NCI-H1105 (cell line): Measurements from ENCODE around the gene GZMH.
A peak's percentile ranks its signal among the peaks of the same experiment; 100 is the strongest.
"Not testable (repeated sequence)": the region's sequence is repeated elsewhere in the genome, so short reads cannot be mapped to it uniquely, and the experiment has no call there.

ENCODE experiments used
- DNase-seq: peaks from one replicate; lab custom pipeline; 2025; lab: John Stamatoyannopoulos, UW

Gene GZMH, protein sequence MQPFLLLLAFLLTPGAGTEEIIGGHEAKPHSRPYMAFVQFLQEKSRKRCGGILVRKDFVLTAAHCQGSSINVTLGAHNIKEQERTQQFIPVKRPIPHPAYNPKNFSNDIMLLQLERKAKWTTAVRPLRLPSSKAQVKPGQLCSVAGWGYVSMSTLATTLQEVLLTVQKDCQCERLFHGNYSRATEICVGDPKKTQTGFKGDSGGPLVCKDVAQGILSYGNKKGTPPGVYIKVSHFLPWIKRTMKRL

DNA sequence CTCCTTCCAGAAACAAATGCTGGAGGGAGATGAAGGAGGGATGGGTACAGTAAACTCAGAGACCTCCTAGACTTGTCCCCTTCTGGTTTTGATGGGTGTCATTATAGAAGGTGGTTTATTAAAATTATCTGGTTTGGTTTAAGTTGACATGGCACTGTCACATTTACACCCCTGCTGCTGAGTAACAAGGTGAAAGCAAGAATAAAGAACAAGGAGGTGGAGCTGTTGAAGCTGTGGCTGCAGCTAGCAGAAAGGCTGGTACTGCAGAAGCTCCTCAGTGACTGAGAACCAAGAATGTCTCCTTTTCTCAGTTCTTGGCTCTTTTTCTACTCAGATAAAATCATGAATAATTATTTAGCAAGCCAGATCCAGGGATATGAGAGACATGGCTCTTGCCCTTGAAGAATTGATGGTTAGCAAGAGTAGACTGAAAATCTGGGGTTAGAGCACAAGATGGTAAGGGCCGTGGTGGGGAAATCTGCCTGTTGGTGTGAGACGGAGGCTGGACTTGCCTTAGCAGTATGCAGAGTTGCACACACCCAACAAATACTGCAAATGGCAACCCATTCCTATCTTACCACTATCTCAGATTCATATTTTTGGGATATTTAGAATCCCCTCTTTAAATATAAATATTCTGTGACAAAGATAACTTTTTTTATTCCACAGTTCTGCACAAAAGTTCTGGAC, at the start of gene GZMH:
GZMH (minus strand) TSS at position 31 of the 690 bp plus-strand sequence. CDS start 72 bp downstream, outside the sequence.
- DNase-seq: no peak

DNA sequence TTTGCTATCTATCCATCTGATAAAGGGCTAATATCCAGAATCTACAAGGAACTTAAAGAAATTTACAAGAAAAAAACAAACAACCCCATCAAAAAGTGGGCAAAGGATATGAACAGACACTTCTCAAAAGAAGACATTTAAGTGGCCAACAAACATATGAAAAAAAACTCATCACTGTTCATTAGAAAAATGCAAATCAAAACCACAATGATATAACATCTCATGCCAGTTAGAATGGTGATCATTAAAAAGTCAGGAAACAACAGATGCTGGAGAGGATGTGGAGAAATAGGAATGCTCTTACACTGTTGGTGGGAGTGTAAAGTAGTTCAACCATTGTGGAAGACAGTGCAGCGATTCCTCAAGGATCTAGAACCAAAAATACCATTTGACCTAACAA, 38.9 kb upstream of the GZMH start:
- not testable (repeated sequence) for DNase-seq

DNA sequence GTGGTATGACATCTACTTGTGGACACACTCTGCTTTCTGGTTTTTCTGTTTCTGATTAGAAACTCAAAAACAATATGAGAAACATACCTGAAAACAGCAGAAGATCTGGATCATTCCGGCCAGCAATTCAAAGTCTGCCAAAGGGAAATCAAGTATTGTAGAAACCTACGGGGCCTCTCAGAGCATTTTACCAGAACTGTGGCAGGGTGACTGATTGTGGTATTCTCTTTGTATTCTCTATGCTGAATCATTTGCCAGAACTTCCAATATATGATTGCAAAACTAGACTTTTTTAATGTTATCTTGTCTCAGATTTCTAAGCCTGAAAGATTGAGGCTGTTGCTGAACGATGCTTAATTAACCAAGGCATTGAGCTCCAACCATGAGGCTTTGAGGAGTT, 30.4 kb upstream of the GZMH start:
- no peak for DNase-seq

DNA sequence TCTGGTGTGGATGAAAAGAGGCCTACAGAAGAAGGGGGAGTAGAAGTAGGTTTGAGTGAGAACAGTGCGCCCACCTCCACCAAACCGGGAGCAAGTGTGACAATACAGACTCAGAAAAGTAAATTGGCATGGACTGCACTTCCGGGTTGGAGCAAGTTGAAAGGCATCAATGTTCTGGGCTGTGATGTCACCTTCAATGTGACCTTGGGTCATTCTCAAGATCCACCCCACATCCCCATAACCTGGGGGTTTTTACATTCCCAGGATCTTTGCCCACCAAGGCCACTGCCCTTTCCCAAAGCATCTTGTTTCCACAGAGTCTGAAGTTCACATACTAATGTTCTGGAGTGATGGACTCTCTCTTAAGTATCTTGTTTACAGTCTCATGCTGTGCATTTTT, 29.8 kb upstream of the GZMH start:
- DNase-seq: no peak

DNA sequence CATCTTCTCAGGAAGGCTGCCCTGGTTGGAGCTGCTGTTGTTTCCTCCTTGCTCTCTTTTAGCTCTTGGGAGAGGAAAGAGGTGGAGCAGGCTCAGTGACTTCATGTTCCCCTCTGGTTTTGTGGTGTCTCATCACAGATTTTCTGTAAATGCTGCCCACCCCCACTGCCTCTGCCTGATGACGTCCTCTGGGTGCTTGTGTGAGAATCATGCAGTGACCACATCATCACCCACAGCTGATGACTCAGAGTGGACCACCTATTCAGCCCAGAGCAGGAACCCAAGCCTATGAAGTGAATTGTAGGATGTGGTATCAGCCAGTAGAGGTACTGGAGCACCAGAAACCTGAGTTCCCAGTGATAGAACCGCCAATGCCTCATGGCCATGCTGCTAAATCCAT, 24.7 kb upstream of the GZMH start, which contains the start of gene GZMB:
GZMB (minus strand) TSS at position 33 of the 400 bp plus-strand sequence; CDS start at position 3, 30 bp downstream.
- DNase-seq: no peak

DNA sequence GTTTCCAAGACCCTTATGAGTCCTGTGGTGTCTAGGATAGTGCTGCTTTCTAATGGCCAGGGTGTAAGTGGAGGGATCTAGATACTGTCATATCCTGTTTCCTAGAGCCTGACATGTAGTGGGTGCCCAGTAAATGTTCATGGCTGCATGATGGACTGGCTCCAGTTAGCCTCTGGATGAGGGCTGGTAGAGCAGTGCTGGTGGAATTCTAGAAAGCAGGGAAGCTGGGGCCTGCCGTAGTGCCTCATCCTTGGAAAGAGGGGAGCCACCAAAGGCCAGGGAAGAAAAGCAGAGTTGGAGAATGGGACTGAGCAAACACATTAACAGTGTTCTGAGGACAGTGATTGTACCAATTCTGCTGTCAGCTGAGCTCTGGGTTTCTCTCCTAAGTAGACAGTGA, 23.9 kb upstream of the GZMH start:
- DNase-seq: no peak

DNA sequence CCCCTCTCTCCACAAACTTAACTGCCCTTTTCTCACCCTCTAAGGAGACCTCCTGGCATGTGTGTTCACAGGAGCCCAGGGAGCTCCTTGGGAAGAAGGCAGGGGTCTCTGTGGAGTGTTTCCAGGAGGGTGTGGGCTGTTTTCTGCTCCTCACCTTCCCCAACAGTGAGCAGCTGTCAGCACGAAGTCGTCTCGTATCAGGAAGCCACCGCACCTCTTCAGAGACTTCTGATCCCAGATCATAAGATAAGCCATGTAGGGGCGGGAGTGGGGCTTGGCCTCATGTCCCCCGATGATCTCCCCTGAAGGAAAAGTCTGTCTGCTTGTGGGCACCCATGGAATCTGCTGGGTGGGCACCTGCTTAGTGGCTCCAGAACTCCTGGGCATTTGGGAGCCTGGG, 23.3 kb upstream of the GZMH start:
- no peak for DNase-seq

DNA sequence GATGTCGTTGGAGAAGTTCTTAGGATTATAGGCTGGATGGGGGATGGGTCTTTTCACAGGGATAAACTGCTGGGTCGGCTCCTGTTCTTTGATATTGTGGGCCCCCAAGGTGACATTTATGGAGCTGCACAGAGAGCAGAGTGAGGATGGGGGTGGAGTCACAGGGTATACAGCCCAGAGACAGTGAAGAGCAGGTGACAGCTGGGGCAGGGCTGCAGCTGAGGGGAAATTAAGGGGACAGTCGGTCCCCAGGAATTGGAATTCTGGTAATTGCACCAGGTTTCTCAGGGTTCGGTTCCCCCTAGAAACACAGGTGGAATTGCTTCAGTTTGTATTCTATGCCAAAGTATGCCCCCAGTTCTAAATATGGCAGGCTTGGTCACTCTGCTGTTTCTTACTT, 22.9 kb upstream of the GZMH start:
- no peak for DNase-seq

DNA sequence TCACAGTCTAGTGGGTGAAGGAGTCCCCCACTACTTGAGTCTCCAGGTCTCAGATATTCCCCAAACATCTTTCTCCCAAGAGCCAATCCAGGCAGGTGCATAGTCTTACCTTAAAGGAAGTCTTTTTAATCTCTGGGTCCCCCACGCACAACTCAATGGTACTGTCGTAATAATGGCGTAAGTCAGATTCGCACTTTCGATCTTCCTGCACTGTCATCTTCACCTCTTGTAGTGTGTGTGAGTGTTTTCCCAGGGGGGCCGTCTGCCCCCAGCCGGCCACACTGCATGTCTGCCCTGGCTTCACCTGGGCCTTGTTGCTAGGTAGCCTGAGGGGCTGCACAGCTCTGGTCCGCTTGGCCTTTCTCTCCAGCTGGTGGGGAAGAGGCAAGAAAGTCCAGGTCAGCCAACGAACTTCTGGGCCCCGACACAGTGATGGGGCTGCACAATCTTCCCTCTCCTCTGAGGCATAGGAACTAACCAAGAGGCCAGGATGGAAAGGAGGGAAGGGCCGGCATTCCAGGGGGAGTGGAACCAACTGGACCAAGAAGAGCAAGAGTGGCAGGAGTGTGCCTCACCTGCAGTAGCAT, 22.4 kb upstream of the GZMH start:
- no peak for DNase-seq

DNA sequence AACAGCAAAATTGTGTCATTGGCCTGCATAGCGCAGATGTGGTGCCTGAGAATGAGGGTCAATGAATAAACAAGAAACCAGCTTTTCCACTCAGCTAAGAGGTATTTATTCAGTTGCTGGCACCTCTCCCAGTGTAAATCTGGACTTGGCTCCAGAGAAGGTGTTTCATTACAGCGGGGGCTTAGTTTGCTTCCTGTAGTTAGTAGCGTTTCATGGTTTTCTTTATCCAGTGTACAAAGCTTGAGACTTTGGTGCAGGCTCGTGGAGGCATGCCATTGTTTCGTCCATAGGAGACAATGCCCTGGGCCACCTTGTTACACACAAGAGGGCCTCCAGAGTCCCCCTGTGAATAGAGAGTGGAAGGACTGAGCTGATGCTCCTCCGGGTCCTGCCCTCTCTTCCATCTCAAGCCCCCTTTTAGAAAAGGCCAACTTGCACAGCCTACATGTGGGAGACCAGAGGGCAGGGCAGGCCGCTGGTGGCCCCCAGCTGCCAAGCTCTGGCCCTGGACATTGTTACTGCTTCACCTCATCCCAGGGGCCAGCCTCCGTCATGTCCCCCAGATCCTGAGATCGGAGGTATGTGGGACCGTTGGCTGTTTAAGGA, 21.5 kb upstream of the GZMH start:
- peak; percentile 82 for DNase-seq

DNA sequence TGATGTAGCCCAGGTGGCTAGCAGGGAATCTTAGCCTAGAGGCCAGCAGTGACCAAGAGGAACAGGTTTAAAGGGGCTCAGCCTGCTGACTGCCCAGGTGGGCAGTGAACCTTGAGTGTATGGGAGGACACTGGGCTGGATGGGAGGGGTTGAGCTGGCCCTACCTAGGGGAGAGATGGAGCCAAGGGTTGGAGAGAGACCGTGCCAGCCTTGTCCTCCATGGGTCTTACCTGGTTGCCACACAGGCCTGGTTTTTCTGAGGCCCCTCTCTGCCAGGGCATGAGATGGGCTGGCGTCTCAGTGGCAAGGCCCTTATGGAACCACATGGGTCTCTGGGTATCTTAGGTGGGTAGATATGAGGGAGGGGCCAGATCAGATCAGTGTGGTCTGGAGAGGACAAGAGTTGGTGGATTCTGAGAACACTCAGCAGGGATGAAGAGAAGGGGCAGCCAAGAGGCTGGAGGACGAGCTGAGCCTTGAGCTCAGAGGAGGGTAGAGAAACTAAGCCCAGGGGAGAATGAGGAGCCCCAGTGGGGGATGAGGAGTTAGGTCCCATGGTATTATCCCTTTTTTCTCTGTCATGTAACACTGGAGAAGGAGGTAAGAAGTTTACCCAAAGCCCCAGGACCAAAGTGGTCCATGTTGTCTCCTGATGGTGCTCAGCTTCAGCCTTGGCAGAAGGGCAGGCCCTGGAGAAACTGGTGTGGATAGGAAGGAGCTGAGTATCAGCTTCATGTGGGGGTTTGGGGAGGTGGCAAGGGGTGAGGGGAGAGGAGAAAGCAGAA, 20.8 kb upstream of the GZMH start:
- no peak for DNase-seq

DNA sequence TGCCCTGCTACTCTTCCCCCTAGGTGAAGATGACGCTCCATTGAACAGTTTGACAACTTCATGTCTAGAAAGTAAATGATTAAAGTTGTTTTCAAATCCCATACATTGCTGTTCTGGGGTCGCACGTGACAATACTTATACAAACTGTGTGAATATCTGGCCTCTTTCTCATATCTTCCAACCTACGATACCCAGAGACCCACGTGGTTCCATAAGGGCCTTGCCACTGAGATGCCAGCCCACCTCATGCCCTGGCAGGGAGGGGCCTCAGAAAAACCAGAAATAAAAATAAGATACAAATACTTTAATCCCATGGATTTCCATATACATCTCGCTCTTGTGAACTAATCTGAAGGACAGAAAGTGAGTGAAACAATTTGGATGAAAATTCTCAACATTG, 20.0 kb upstream of the GZMH start:
- DNase-seq: no peak

DNA sequence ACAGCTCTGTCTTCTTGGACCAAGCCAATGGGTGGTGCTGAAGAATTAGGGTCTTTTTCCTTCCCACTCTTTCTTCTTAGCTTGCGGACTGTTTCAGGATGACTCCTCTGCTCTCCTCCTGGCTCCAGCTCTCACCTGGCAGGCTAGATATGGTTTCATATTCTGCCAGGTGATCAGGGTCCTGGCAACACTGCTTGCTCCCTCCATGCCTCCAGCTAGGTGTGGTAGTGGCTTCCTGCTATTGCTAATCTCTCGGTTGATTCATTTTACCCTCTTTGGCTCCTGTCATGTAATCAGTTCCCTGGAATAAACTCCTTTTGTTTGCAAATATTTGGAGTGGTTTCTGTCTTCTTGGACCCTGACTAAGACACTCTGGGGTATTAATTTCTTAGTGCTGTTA, 4.3 kb upstream of the GZMH start:
- DNase-seq: no peak

DNA sequence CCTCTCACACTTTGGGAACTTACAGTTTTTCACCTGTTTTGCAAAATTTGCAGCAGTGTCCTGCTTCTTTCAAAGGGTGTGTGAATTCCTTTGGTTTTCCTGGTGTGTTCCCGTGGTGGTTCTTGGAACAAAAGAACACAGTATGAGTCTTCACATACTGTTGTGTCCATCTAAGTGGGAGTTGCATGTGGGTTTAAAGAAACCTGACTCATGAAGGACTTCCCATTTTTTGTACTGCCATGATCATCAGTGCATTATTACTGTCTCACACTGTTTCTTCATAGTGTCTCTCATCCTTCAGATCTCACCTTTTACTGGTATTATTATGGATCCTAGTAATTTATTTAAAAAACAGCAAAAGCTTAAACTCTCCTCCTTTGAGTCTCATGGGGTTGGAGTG, 3.8 kb upstream of the GZMH start:
- DNase-seq: no peak

DNA sequence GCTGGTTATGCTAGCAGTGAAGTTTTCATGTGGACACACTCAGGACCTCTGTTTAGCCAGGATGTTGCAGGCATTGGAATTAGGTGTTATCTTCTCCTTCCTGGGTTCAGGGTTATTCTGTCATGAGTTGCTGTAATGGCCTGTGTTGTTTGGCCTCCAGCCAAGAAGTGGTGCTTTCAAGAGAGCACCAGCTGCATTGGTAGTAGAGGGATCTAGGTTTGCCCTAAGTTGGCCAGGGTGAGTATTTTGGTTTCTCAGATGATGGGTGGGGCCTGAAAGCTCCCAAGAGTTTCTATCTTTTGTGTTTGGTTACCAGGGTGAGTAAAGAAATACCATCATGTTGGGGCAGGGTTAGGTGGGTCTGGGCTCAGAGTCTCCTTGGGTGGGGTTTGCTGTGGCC, 2.7 kb upstream of the GZMH start:
- DNase-seq: peak; percentile 55

DNA sequence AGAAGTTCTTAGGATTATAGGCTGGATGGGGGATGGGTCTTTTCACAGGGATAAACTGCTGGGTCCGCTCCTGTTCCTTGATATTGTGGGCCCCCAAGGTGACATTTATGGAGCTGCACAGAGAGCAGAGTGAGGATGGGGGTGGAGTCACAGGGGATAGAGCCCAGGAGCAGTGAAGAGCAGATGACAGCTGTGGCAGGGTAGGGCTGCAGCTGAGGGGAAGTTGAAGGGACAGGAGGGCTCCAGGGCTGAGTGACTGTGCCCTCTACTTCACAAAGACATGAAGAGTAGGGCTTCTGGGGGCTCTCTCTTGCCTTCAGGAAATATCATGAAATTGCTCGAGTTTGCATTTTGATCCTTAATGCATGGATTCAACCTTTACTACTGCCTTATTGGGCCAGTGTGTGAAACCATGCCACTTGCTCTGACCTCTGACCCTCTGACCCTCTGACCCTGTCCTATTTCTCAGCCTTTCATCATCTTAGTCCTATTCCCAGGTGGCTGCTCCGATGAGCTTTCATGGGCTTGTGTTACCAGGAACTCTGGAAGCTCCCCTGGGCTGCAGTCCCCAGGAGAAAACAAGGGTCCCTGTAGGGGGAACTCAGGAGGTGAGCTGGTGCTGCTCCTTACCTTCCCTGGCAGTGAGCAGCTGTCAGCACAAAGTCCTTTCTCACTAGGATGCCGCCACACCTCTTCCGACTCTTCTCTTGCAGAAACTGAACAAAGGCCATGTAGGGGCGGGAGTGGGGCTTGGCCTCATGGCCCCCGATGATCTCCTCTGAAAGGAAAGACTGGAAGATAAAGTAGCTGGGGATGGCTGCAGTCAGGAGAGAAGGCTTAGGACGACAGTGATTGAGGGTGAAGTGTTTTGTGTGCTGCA, 1.6 kb downstream of the GZMH start:
- DNase-seq: no peak

DNA sequence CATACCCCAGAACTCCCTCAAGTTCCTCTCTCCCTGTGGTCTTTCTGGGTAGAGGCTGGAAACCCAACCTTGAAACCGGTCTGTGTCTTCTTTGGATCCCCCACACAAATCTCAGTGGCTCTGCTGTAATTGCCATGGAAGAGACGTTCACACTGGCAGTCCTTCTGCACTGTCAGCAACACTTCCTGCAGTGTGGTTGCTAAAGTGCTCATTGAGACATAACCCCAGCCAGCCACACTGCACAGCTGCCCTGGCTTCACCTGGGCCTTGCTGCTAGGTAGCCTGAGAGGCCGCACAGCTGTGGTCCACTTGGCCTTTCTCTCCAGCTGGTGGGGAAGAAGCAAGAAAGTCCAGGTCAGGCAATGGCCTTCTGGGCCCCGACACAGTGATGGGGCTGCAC, 2.4 kb downstream of the GZMH start:
- DNase-seq: no peak

DNA sequence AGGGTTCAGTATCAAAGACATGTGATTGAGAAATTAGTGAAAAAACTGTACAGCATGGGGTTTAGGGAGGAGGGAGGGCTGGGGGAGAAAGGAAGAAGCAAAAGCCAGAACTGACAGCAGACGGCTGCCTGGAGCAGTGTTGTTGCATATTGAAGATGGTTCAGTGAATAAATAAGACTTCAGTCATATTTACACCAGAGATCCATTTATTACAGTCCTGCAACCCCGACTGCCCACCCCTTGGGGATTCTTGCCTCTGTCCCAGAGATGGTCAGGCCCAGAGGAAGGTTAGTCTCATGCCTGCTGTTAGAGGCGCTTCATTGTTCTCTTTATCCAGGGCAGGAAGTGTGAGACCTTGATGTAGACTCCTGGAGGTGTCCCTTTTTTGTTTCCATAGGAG, 3.2 kb downstream of the GZMH start:
- no peak for DNase-seq

DNA sequence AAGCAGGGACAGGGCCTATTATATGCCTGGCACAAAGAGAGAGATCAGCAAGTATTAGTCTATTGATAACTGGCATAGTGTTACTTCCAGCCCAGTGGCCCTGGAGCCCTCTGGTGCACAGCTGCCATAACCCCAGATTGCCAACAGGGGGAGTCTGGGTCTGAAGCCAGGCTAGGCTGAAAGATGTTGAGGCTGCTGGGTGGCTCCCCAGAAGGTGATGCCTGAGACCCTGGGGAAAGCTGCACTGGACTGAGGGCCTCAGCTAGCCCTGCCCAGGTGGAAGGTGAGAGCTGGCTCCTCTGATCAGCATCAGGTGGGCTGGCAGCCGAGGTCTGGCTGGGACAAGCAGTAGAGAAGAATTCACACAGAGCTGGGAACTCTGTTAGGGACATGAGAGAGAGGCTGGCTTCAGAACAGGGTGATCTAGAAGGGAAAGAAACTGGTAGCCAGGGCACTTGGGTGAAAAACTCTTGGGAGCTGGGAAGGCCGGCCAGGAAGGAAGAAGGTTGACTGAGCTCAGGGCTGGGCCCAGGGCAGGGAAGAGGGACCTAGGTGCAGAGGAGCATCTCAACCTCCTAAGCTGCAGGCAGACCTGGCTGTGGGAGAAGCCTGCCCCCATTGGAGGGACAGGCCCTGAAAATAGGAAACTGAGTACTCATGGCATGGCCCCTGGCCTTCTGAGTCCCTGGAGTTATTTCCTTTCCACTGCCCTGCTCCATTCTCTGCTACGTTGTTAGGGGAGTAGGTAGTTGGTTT, 3.9 kb downstream of the GZMH start:
- no peak for DNase-seq

DNA sequence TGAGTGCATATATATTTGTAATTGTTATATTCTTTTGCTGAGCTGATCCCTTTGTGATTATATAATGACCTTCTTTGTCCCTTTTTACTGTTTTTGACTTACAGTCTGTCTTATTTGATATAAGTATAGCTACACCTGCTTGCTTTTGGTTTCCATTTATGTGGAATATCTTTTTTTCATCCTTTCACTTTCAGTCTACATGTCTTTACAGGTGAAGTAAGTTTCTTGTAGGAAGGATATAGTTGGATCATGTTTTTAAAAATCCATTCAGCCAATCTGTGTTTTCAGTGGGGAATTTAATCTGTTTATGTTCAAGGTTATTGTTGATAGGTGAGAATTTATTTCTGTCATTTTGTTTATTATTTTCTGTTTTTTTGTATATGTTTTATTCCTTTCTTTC, 12.1 kb downstream of the GZMH start:
- DNase-seq: no peak
